HL-60 (cell line): Measurements from ENCODE around the gene NBL1.

Experiments
- GABPA ChIP-seq: IDR thresholded peaks from 2 replicates; pipeline ENCODE4 v1.6.1; 2012; ENCODE audit warnings: low read depth
- POLR2AphosphoS5 ChIP-seq: IDR thresholded peaks from 2 replicates; pipeline ENCODE4 v1.6.1; 2012; ENCODE audit warnings: low read depth
- SPI1 ChIP-seq: IDR thresholded peaks from 2 replicates; pipeline ENCODE4 v1.6.1; 2012; ENCODE audit warnings: low read depth, mild to moderate bottlenecking, borderline replicate concordance
- TF ChIP-seq, protein P1 (sequence below): IDR thresholded peaks from one replicate; pipeline ENCODE4 v1.5.1; 2011; ENCODE audit warnings: low read length, control low read depth, inconsistent platforms; ENCODE audit not compliant: insufficient read depth
- TF ChIP-seq, protein P2 (sequence below): IDR thresholded peaks from 2 replicates; pipeline ENCODE4 v1.6.1; 2012; ENCODE audit warnings: low read depth; ENCODE audit not compliant: insufficient replicate concordance

DNA sequence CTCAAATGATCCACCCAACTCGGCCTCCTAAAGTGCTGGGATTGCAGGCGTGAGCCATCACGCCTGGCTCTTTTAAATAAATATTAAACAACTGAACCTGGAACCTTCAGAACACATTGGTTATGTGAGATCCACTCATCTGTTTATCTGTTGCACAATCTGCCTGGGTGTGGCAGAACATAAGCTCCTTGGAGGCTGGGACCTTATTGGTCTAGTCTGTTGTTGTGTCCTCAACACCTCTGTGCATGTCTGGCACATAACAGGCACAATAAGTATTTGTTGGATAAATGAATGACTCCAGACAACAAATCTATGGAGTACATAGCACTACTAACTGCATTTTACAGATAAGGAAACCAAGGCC is 4.1 kb upstream of the NBL1 start:
- TF ChIP-seq, protein P1, sequence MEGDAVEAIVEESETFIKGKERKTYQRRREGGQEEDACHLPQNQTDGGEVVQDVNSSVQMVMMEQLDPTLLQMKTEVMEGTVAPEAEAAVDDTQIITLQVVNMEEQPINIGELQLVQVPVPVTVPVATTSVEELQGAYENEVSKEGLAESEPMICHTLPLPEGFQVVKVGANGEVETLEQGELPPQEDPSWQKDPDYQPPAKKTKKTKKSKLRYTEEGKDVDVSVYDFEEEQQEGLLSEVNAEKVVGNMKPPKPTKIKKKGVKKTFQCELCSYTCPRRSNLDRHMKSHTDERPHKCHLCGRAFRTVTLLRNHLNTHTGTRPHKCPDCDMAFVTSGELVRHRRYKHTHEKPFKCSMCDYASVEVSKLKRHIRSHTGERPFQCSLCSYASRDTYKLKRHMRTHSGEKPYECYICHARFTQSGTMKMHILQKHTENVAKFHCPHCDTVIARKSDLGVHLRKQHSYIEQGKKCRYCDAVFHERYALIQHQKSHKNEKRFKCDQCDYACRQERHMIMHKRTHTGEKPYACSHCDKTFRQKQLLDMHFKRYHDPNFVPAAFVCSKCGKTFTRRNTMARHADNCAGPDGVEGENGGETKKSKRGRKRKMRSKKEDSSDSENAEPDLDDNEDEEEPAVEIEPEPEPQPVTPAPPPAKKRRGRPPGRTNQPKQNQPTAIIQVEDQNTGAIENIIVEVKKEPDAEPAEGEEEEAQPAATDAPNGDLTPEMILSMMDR: no peak
- no peak for TF ChIP-seq POLR2AphosphoS5
- no peak for TF ChIP-seq SPI1
- TF ChIP-seq, protein P2, sequence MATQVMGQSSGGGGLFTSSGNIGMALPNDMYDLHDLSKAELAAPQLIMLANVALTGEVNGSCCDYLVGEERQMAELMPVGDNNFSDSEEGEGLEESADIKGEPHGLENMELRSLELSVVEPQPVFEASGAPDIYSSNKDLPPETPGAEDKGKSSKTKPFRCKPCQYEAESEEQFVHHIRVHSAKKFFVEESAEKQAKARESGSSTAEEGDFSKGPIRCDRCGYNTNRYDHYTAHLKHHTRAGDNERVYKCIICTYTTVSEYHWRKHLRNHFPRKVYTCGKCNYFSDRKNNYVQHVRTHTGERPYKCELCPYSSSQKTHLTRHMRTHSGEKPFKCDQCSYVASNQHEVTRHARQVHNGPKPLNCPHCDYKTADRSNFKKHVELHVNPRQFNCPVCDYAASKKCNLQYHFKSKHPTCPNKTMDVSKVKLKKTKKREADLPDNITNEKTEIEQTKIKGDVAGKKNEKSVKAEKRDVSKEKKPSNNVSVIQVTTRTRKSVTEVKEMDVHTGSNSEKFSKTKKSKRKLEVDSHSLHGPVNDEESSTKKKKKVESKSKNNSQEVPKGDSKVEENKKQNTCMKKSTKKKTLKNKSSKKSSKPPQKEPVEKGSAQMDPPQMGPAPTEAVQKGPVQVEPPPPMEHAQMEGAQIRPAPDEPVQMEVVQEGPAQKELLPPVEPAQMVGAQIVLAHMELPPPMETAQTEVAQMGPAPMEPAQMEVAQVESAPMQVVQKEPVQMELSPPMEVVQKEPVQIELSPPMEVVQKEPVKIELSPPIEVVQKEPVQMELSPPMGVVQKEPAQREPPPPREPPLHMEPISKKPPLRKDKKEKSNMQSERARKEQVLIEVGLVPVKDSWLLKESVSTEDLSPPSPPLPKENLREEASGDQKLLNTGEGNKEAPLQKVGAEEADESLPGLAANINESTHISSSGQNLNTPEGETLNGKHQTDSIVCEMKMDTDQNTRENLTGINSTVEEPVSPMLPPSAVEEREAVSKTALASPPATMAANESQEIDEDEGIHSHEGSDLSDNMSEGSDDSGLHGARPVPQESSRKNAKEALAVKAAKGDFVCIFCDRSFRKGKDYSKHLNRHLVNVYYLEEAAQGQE: no peak
- no peak for TF ChIP-seq GABPA
